Keratinocyte (primary cell): ENCODE measurements around the gene CCL7. TPM values are rescaled to one million over a fixed set of nuclear protein-coding genes. Genes with fewer than 3 reads are reported as not detected.
A peak's percentile ranks its signal among the peaks of the same experiment; 100 is the strongest.

Source experiments
- DNase-seq: peaks from one replicate; pipeline ENCODE4 v3.0.0-alpha.2; 2011; ENCODE audit warnings: low read depth, missing footprints, low spot score
- FAIRE-seq: peaks from 2 replicates; lab custom pipeline; 2011; peaks lifted over from hg19 to GRCh38; lab: Jason Lieb, UNC
- H2AFZ ChIP-seq: 2 replicates; pipeline ENCODE4 v1.6.0; 2012; ENCODE audit warnings: low read length, control low read depth, inconsistent platforms; ENCODE audit not compliant: control insufficient read depth
- H3K27ac ChIP-seq: 2 replicates; pipeline ENCODE4 v1.5.1; 2011; ENCODE audit warnings: low read length; ENCODE audit not compliant: control insufficient read depth, insufficient read depth
- H3K27me3 ChIP-seq: 3 replicates; pipeline ENCODE4 v1.6.0; 2011; ENCODE audit warnings: low read length; ENCODE audit not compliant: control insufficient read depth, insufficient read depth; ENCODE audit errors: extremely low read depth
- H3K36me3 ChIP-seq, 2 experiments: 2 replicates in 1 of 2; 3 replicates in 1 of 2; pipeline ENCODE4 v1.5.1; 2011; ENCODE audit warnings: low read length in 2 of 2, mild to moderate bottlenecking in 1 of 2; ENCODE audit not compliant: control insufficient read depth in 2 of 2, insufficient read depth in 2 of 2; ENCODE audit errors: extremely low read depth in 1 of 2
- H3K4me1 ChIP-seq: 3 replicates; pipeline ENCODE4 v1.5.1; 2011; ENCODE audit warnings: low read length; ENCODE audit not compliant: control insufficient read depth, insufficient read depth; ENCODE audit errors: extremely low read depth
- H3K4me2 ChIP-seq: 3 replicates; pipeline ENCODE4 v1.6.0; 2011; ENCODE audit warnings: low read depth, low read length; ENCODE audit not compliant: control insufficient read depth, insufficient read depth; ENCODE audit errors: extremely low read depth
- H3K4me3 ChIP-seq, 3 experiments: fragments of 200-600 bp in 1 of 3; sonication (generic) in 1 of 3; 2 replicates in 2 of 3; 3 replicates in 1 of 3; pipeline ENCODE4 v1.5.1; 2011 to 2016; ENCODE audit warnings: low read length in 3 of 3, mild to moderate bottlenecking in 3 of 3, control low read depth in 2 of 3, inconsistent platforms in 1 of 3, low read depth in 1 of 3, mixed read lengths in 1 of 3, mixed run types in 1 of 3, moderate library complexity in 1 of 3; ENCODE audit not compliant: control insufficient read depth in 2 of 3, insufficient read depth in 2 of 3; ENCODE audit errors: extremely low read depth in 1 of 3
- H3K79me2 ChIP-seq: 2 replicates; pipeline ENCODE4 v1.6.0; 2012; ENCODE audit warnings: low read length; ENCODE audit not compliant: control insufficient read depth, insufficient read depth
- H3K9ac ChIP-seq: 3 replicates; pipeline ENCODE4 v1.6.0; 2011; ENCODE audit warnings: low read length; ENCODE audit not compliant: control insufficient read depth, insufficient read depth; ENCODE audit errors: extremely low read depth
- H3K9me1 ChIP-seq: 3 replicates; pipeline ENCODE4 v1.6.0; 2011; ENCODE audit warnings: low read length; ENCODE audit not compliant: control insufficient read depth, insufficient read depth; ENCODE audit errors: extremely low read depth
- H3K9me3 ChIP-seq: 2 replicates; pipeline ENCODE4 v1.5.1; 2012; ENCODE audit warnings: low read depth, low read length; ENCODE audit not compliant: control insufficient read depth
- H4K20me1 ChIP-seq: 3 replicates; pipeline ENCODE4 v1.6.0; 2011; ENCODE audit warnings: low read length; ENCODE audit not compliant: control insufficient read depth, insufficient read depth; ENCODE audit errors: extremely low read depth
- EZH2 ChIP-seq: IDR thresholded peaks from one replicate; pipeline ENCODE4 v1.6.1; 2012; ENCODE audit warnings: inconsistent platforms, mild to moderate bottlenecking, low read length, moderate library complexity
- dilution Hi-C: fragments of 300-500 bp; cut with MboI; formaldehyde crosslinking; loops from one replicate; pipeline ENCODE4 v1.7.0; 2020; ENCODE audit warnings: low sequenced_read_pairs; ENCODE audit not compliant: extremely low pct_ligation_motif_present
- polyA plus RNA-seq, 5 experiments: library from polyadenylated mRNA; depleted of rRNA in 3 of 5; stranded (reverse) in 3 of 5; stranded (forward) in 1 of 5; unstranded in 1 of 5; fragments of >200 nt; gene quantifications; 1 replicate in 1 of 5; 2 replicates in 3 of 5; 3 replicates in 1 of 5; pipeline versions ENCODE4 v1.2.1 to v1.2.3, GENCODE V29; 2011 to 2012; ENCODE audit warnings: missing spikeins in 2 of 5, low read depth in 1 of 5, low replicate concordance in 1 of 5
- TF ChIP-seq, protein P1 (sequence below), 3 experiments: IDR thresholded peaks in 1 of 3; conservative IDR thresholded peaks in 1 of 3; optimal IDR thresholded peaks in 1 of 3; 2 replicates in 2 of 3; 3 replicates in 1 of 3; pipeline versions ENCODE3 to v1.5.1; 2011; ENCODE audit warnings: low read length in 3 of 3, mild to moderate bottlenecking in 3 of 3, moderate library complexity in 2 of 3, control low read depth in 1 of 3, inconsistent platforms in 1 of 3; ENCODE audit not compliant: insufficient read depth in 2 of 3; ENCODE audit errors: extremely low read depth in 1 of 3

Gene CCL7
- polyA plus RNA-seq, 1 donor (not counting 4 experiments of a cell fraction or from before 2014, with no cell fraction given), result not detected

DNA sequence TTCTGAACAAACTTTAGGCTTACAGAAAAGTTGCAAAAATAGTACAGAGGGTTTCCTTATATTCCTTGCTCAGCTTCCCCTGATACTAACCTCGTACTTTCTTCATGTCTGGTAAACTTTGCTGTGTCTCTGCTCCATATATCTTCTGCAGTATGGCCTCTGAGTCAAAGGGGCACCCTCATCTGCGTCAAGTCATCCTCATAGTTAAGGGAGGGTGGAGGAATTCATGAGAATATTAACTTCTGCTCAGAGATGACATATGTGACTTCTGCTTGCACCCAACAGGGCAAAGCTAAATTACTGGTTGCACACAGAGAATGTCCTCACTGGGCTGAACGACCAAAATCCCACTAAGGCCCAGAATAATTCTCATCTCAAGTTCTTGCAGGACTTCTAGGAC, 4.3 kb upstream of the CCL7 start:
- Histone ChIP-seq H3K79me2 (no peaks in the 10 kb centered on the region), H3K4me1 (no peaks in the 10 kb centered on the region), H3K27ac (no peak overlapping the region), H3K9me3 (no peaks in the 10 kb centered on the region), H4K20me1 (no peaks in the 10 kb centered on the region), H3K9me1 (no peaks in the 10 kb centered on the region), H3K36me3 (no peaks in the 10 kb centered on the region), H3K9ac (no peak overlapping the region), H3K27me3 (no peaks in the 10 kb centered on the region), H3K4me2 (no peak overlapping the region), H2AFZ (no peak overlapping the region), H3K4me3 (no peak overlapping the region)
- no peak for DNase-seq
- dilution Hi-C loops, result no loop called here
- FAIRE-seq, result no peak
- TF ChIP-seq EZH2, result no peak
- TF ChIP-seq, protein P1, sequence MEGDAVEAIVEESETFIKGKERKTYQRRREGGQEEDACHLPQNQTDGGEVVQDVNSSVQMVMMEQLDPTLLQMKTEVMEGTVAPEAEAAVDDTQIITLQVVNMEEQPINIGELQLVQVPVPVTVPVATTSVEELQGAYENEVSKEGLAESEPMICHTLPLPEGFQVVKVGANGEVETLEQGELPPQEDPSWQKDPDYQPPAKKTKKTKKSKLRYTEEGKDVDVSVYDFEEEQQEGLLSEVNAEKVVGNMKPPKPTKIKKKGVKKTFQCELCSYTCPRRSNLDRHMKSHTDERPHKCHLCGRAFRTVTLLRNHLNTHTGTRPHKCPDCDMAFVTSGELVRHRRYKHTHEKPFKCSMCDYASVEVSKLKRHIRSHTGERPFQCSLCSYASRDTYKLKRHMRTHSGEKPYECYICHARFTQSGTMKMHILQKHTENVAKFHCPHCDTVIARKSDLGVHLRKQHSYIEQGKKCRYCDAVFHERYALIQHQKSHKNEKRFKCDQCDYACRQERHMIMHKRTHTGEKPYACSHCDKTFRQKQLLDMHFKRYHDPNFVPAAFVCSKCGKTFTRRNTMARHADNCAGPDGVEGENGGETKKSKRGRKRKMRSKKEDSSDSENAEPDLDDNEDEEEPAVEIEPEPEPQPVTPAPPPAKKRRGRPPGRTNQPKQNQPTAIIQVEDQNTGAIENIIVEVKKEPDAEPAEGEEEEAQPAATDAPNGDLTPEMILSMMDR (optimal IDR thresholded peaks at IDR 0.05 in 1 of 3, IDR thresholded peaks at IDR 0.05 in 1 of 3, conservative IDR thresholded peaks at IDR 0.05 in 1 of 3; ENCODE audit: extremely low read depth in 1 of 3, insufficient read depth in 2 of 3, low read length in 3 of 3), result no peak

DNA sequence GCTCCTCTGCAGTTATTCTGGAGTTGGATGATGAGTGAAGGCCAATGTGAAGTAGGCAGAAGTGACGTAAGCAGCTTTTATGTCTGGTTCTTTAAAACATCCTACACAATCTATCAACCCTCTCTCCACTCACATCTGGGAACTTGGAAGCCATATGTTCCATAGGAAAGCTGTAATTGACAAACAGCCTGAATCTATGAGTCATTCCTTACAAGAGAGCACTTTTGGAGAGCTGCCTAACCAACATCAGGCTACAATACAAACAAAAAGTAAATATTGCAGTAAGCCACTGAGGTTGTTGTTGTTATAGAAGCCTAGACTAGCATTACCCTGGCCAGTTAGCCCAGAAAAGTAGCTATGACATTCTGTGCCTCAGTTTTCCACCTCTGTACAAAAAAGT, 5.9 kb downstream of the CCL7 start:
- DNase-seq (no peak), FAIRE-seq (peak; percentile 51)

More for the DNA sequence above, 5.9 kb downstream of the CCL7 start:
- H3K4me3 ChIP-seq, result no peak overlapping the region
- no peaks in the 10 kb centered on the region for H4K20me1 ChIP-seq
- TF ChIP-seq, protein P1 (optimal IDR thresholded peaks at IDR 0.05 in 1 of 3, IDR thresholded peaks at IDR 0.05 in 1 of 3, conservative IDR thresholded peaks at IDR 0.05 in 1 of 3; ENCODE audit: extremely low read depth in 1 of 3, insufficient read depth in 2 of 3, low read length in 3 of 3), result no peak
- no peak for TF ChIP-seq EZH2
- no peak overlapping the region for H3K4me2 ChIP-seq
- no peak overlapping the region for H3K9ac ChIP-seq
- no peaks in the 10 kb centered on the region for H3K36me3 ChIP-seq
- peaks cover 7% of the 10 kb centered on the region for H3K27me3 ChIP-seq
- peaks cover 2% of the 10 kb centered on the region for H3K4me1 ChIP-seq
- H3K79me2 ChIP-seq, result no peaks in the 10 kb centered on the region
- no peak overlapping the region for H2AFZ ChIP-seq
- no peak overlapping the region for H3K27ac ChIP-seq
- dilution Hi-C loops, result no loop called here
- no peaks in the 10 kb centered on the region for H3K9me3 ChIP-seq
- H3K9me1 ChIP-seq, result no peaks in the 10 kb centered on the region
